ENCODE measurements around the gene CPSF7.

Gene CPSF7

GRCh38 chr11:61362542-61362875 lies 67.3 kb downstream of the CPSF7 start:
- H3K4me3 ChIP-seq (ENCODE audit: insufficient read depth in 1 of 2, low read depth in 1 of 2, low read length in 2 of 2), result peak overlapping the region; percentile 78 to 93
- peak overlapping the region; percentile 79 for H4K91ac ChIP-seq (ENCODE audit: low read length)
- H2BK15ac ChIP-seq (ENCODE audit: low read depth, poor library complexity, severe bottlenecking), result peak overlapping the region; percentile 45
- H2AK5ac ChIP-seq (ENCODE audit: low read length, severe bottlenecking), result no peak overlapping the region
- peaks cover 3% of the 10 kb centered on the region for H3K4me1 ChIP-seq (ENCODE audit: control insufficient read depth, insufficient read depth, low read depth, low read length)
- H3K79me1 ChIP-seq (replicated peaks; ENCODE audit: low read length, poor library complexity, severe bottlenecking), result peaks cover 36% of the 10 kb centered on the region
- H3K18ac ChIP-seq (ENCODE audit: low read depth in 1 of 2, low read length in 2 of 2), result peak overlapping the region; percentile 55 to 67
- no peaks in the 10 kb centered on the region for H3K9me3 ChIP-seq (ENCODE audit: control insufficient read depth, low read length)
- H2BK120ac ChIP-seq (ENCODE audit: low read depth, low read length), result peak overlapping the region; percentile 80
- peak overlapping the region; percentile 93 for H4K8ac ChIP-seq (ENCODE audit: low read length)
- peak overlapping the region; percentile 45 to 88 for H3K4ac ChIP-seq (ENCODE audit: low read depth in 1 of 2, low read length in 2 of 2)
- H3K23ac ChIP-seq (ENCODE audit: low read length in 2 of 2), result no peak overlapping the region
- no peaks in the 10 kb centered on the region for H3K27me3 ChIP-seq (ENCODE audit: control insufficient read depth in 1 of 2, insufficient read depth in 1 of 2, low read length in 2 of 2)
- H3K14ac ChIP-seq (ENCODE audit: low read length in 2 of 2), result peak overlapping the region in 1 of 2 experiments; percentile 96
- H3K36me3 ChIP-seq (ENCODE audit: control insufficient read depth in 1 of 2, insufficient read depth in 2 of 2, low read depth in 1 of 2, low read length in 2 of 2), result peaks cover 20 to 47% of the 10 kb centered on the region in 2 experiments
- no peak overlapping the region for H2AFZ ChIP-seq (ENCODE audit: low read depth, low read length)
- H3K4me2 ChIP-seq (ENCODE audit: low read length, poor library complexity, severe bottlenecking), result peak overlapping the region; percentile 90
- H3K9ac ChIP-seq (ENCODE audit: low read length), result peak overlapping the region; percentile 97
- 2% methylated on average over 12 of the region's 12 CpGs for WGBS
- H3K27ac ChIP-seq (ENCODE audit: low read length, poor library complexity, severe bottlenecking), result peak overlapping the region; percentile 99
- H2BK12ac ChIP-seq (ENCODE audit: low read length in 2 of 2), result peak overlapping the region in 1 of 2 experiments; percentile 61
- DNase-seq, result peak; percentile 71
- no peak overlapping the region for H2BK5ac ChIP-seq (ENCODE audit: low read depth, low read length, poor library complexity, severe bottlenecking)

GRCh38 chr11:61361741-61362541 lies 67.8 kb downstream of the CPSF7 start, which contains the start of the genes CYB561A3 and TMEM138:
TSS of gene CYB561A3 (minus strand) at chr11:61361882. CDS start at chr11:61356713, 5,169 bp downstream.
TSS of gene TMEM138 (plus strand) at chr11:61362374. CDS start at chr11:61364391, 2,017 bp downstream.
- Histone ChIP-seq H3K27ac (ENCODE audit: low read length, poor library complexity, severe bottlenecking) (peak within 1 kb of the TSS; percentile 99), H3K4me3 (ENCODE audit: insufficient read depth in 1 of 2, low read depth in 1 of 2, low read length in 2 of 2) (peak within 1 kb of the TSS; percentile 78 to 93), H2BK12ac (ENCODE audit: low read length in 2 of 2) (peak within 1 kb of the TSS; percentile 61 to 64), H3K27me3 (ENCODE audit: control insufficient read depth in 1 of 2, insufficient read depth in 1 of 2, low read length in 2 of 2) (no peaks in the 10 kb centered on the region), H2BK120ac (ENCODE audit: low read depth, low read length) (peak within 1 kb of the TSS; percentile 99), H3K36me3 (ENCODE audit: control insufficient read depth in 1 of 2, insufficient read depth in 2 of 2, low read depth in 1 of 2, low read length in 2 of 2) (peaks cover 15 to 47% of the 10 kb centered on the region in 2 experiments), H3K18ac (ENCODE audit: low read depth in 1 of 2, low read length in 2 of 2) (peak within 1 kb of the TSS; percentile 100), H2BK15ac (ENCODE audit: low read depth, poor library complexity, severe bottlenecking) (peak within 1 kb of the TSS; percentile 74), H2AK5ac (ENCODE audit: low read length, severe bottlenecking) (no peak within 1 kb of the TSS), H3K79me1 (replicated peaks; ENCODE audit: low read length, poor library complexity, severe bottlenecking) (peaks cover 35% of the 10 kb centered on the region), H2BK5ac (ENCODE audit: low read depth, low read length, poor library complexity, severe bottlenecking) (peak within 1 kb of the TSS; percentile 89), H3K9me3 (ENCODE audit: control insufficient read depth, low read length) (no peaks in the 10 kb centered on the region), H3K4me1 (ENCODE audit: control insufficient read depth, insufficient read depth, low read depth, low read length) (peaks cover 3% of the 10 kb centered on the region), H2AFZ (ENCODE audit: low read depth, low read length) (peak within 1 kb of the TSS; percentile 78), H3K23ac (ENCODE audit: low read length in 2 of 2) (peak within 1 kb of the TSS in 1 of 2 experiments; percentile 97), H3K4me2 (ENCODE audit: low read length, poor library complexity, severe bottlenecking) (peak within 1 kb of the TSS; percentile 90), H4K91ac (ENCODE audit: low read length) (peak within 1 kb of the TSS; percentile 99), H3K14ac (ENCODE audit: low read length in 2 of 2) (peak within 1 kb of the TSS; percentile 26 to 99), H4K8ac (ENCODE audit: low read length) (peak within 1 kb of the TSS; percentile 99), H3K4ac (ENCODE audit: low read depth in 1 of 2, low read length in 2 of 2) (peak within 1 kb of the TSS; percentile 98 to 99), H3K9ac (ENCODE audit: low read length) (peak within 1 kb of the TSS; percentile 97)
- WGBS, result under 1% methylated on average over 63 of the region's 63 CpGs
- DNase-seq, result peak; percentile 96

GRCh38 chr11:61361237-61361740 lies 68.5 kb downstream of the CPSF7 start:
- no peak overlapping the region for H2BK12ac ChIP-seq (ENCODE audit: low read length in 2 of 2)

GRCh38 chr11:61359516-61359915 lies 70.3 kb downstream of the CPSF7 start:
- Histone ChIP-seq H2BK15ac (ENCODE audit: low read depth, poor library complexity, severe bottlenecking) (no peak overlapping the region), H3K9ac (ENCODE audit: low read length) (peak overlapping the region; percentile 26), H3K27me3 (ENCODE audit: control insufficient read depth in 1 of 2, insufficient read depth in 1 of 2, low read length in 2 of 2) (no peaks in the 10 kb centered on the region), H2BK120ac (ENCODE audit: low read depth, low read length) (no peak overlapping the region), H3K4me3 (ENCODE audit: insufficient read depth in 1 of 2, low read depth in 1 of 2, low read length in 2 of 2) (no peak overlapping the region), H4K8ac (ENCODE audit: low read length) (no peak overlapping the region), H2BK12ac (ENCODE audit: low read length in 2 of 2) (no peak overlapping the region), H3K18ac (ENCODE audit: low read depth in 1 of 2, low read length in 2 of 2) (no peak overlapping the region), H3K36me3 (ENCODE audit: control insufficient read depth in 1 of 2, insufficient read depth in 2 of 2, low read depth in 1 of 2, low read length in 2 of 2) (peaks cover 9 to 41% of the 10 kb centered on the region in 2 experiments), H3K14ac (ENCODE audit: low read length in 2 of 2) (no peak overlapping the region), H3K4me1 (ENCODE audit: control insufficient read depth, insufficient read depth, low read depth, low read length) (no peaks in the 10 kb centered on the region), H3K4ac (ENCODE audit: low read depth in 1 of 2, low read length in 2 of 2) (no peak overlapping the region), H4K91ac (ENCODE audit: low read length) (no peak overlapping the region), H3K23ac (ENCODE audit: low read length in 2 of 2) (no peak overlapping the region), H3K4me2 (ENCODE audit: low read length, poor library complexity, severe bottlenecking) (no peak overlapping the region), H3K9me3 (ENCODE audit: control insufficient read depth, low read length) (no peaks in the 10 kb centered on the region), H3K79me1 (replicated peaks; ENCODE audit: low read length, poor library complexity, severe bottlenecking) (peaks cover 34% of the 10 kb centered on the region), H3K27ac (ENCODE audit: low read length, poor library complexity, severe bottlenecking) (no peak overlapping the region), H2AFZ (ENCODE audit: low read depth, low read length) (no peak overlapping the region), H2AK5ac (ENCODE audit: low read length, severe bottlenecking) (no peak overlapping the region), H2BK5ac (ENCODE audit: low read depth, low read length, poor library complexity, severe bottlenecking) (no peak overlapping the region)
- 87% methylated on average over 6 of the region's 6 CpGs for WGBS
- no peak for DNase-seq

More at GRCh38 chr11:61361237-61361740, 68.5 kb downstream of the CPSF7 start:
- H3K4me3 ChIP-seq (ENCODE audit: insufficient read depth in 1 of 2, low read depth in 1 of 2, low read length in 2 of 2), result peak overlapping the region; percentile 78 to 93
- H4K8ac ChIP-seq (ENCODE audit: low read length), result no peak overlapping the region
- peak overlapping the region in 1 of 2 experiments; percentile 77 for H3K23ac ChIP-seq (ENCODE audit: low read length in 2 of 2)
- no peaks in the 10 kb centered on the region for H3K9me3 ChIP-seq (ENCODE audit: control insufficient read depth, low read length)
- peak overlapping the region; percentile 99 for H3K27ac ChIP-seq (ENCODE audit: low read length, poor library complexity, severe bottlenecking)
- peak overlapping the region; percentile 97 for H3K9ac ChIP-seq (ENCODE audit: low read length)
- H2BK120ac ChIP-seq (ENCODE audit: low read depth, low read length), result no peak overlapping the region
- H3K79me1 ChIP-seq (replicated peaks; ENCODE audit: low read length, poor library complexity, severe bottlenecking), result peaks cover 34% of the 10 kb centered on the region
- no peak overlapping the region for H4K91ac ChIP-seq (ENCODE audit: low read length)
- H3K18ac ChIP-seq (ENCODE audit: low read depth in 1 of 2, low read length in 2 of 2), result no peak overlapping the region
- no peak overlapping the region for H3K14ac ChIP-seq (ENCODE audit: low read length in 2 of 2)
- H3K27me3 ChIP-seq (ENCODE audit: control insufficient read depth in 1 of 2, insufficient read depth in 1 of 2, low read length in 2 of 2), result no peaks in the 10 kb centered on the region
- no peak overlapping the region for H2AK5ac ChIP-seq (ENCODE audit: low read length, severe bottlenecking)
- DNase-seq, result no peak
- peak overlapping the region in 1 of 2 experiments; percentile 60 for H3K4ac ChIP-seq (ENCODE audit: low read depth in 1 of 2, low read length in 2 of 2)
- peak overlapping the region; percentile 85 for H3K4me2 ChIP-seq (ENCODE audit: low read length, poor library complexity, severe bottlenecking)
- H2BK15ac ChIP-seq (ENCODE audit: low read depth, poor library complexity, severe bottlenecking), result no peak overlapping the region
- H3K36me3 ChIP-seq (ENCODE audit: control insufficient read depth in 1 of 2, insufficient read depth in 2 of 2, low read depth in 1 of 2, low read length in 2 of 2), result peaks cover 12 to 46% of the 10 kb centered on the region in 2 experiments
- peak overlapping the region; percentile 36 for H2AFZ ChIP-seq (ENCODE audit: low read depth, low read length)
- no peak overlapping the region for H2BK5ac ChIP-seq (ENCODE audit: low read depth, low read length, poor library complexity, severe bottlenecking)
- 4% methylated on average over 22 of the region's 22 CpGs for WGBS
- H3K4me1 ChIP-seq (ENCODE audit: control insufficient read depth, insufficient read depth, low read depth, low read length), result no peaks in the 10 kb centered on the region

Measured in mesenchymal stem cell (in vitro differentiated cells and primary cell).